ENCODE measurements around the gene PROM1. TPM values are rescaled to one million over a fixed set of nuclear protein-coding genes. Genes with fewer than 3 reads are reported as not detected.
A peak's percentile ranks its signal among the peaks of the same experiment; 100 is the strongest.

PROM1 gene
- total and polyA plus RNA-seq, 8 donors: 19.7 to 51.6 (median 22.2) TPM

GRCh38 chr4:16089156-16089555 lies 5.3 kb upstream of the PROM1 start:
- TF ChIP-seq, protein P1, sequence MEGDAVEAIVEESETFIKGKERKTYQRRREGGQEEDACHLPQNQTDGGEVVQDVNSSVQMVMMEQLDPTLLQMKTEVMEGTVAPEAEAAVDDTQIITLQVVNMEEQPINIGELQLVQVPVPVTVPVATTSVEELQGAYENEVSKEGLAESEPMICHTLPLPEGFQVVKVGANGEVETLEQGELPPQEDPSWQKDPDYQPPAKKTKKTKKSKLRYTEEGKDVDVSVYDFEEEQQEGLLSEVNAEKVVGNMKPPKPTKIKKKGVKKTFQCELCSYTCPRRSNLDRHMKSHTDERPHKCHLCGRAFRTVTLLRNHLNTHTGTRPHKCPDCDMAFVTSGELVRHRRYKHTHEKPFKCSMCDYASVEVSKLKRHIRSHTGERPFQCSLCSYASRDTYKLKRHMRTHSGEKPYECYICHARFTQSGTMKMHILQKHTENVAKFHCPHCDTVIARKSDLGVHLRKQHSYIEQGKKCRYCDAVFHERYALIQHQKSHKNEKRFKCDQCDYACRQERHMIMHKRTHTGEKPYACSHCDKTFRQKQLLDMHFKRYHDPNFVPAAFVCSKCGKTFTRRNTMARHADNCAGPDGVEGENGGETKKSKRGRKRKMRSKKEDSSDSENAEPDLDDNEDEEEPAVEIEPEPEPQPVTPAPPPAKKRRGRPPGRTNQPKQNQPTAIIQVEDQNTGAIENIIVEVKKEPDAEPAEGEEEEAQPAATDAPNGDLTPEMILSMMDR (IDR thresholded peaks at IDR 0.05): no peak
- H3K27me3 ChIP-seq: no peaks in the 10 kb centered on the region
- DNase-seq (no peak), ATAC-seq (no peak), FAIRE-seq (no peak)
- no peaks in the 10 kb centered on the region for H3K4me1 ChIP-seq
- intact Hi-C loops (cut with DNase I): no loop called here
- H3K36me3 ChIP-seq: no peaks in the 10 kb centered on the region
- H3K27ac ChIP-seq: no peak overlapping the region
- WGBS, 2 donors: 93 to 97% methylated on average over 3 of the region's 3 CpGs
- no peak overlapping the region for H3K4me3 ChIP-seq
- H3K9me3 ChIP-seq: no peaks in the 10 kb centered on the region

GRCh38 chr4:16088601-16089000 lies 4.8 kb upstream of the PROM1 start:
- Histone ChIP-seq H3K27me3 (no peaks in the 10 kb centered on the region), H3K4me1 (no peaks in the 10 kb centered on the region)
- ATAC-seq: no peak

GRCh38 chr4:16085822-16086221 lies 2.0 kb upstream of the PROM1 start:
- no peaks in the 10 kb centered on the region for H3K9me3 ChIP-seq
- FAIRE-seq: no peak

More at GRCh38 chr4:16088601-16089000, 4.8 kb upstream of the PROM1 start:
- no peak for DNase-seq
- WGBS, 2 donors: 84 to 92% methylated on average over 2 of the region's 2 CpGs
- no peak overlapping the region for H3K27ac ChIP-seq
- H3K36me3 ChIP-seq: no peaks in the 10 kb centered on the region
- intact Hi-C loops (cut with DNase I): no loop called here
- FAIRE-seq: no peak
- H3K9me3 ChIP-seq: no peaks in the 10 kb centered on the region
- TF ChIP-seq, protein P1 (IDR thresholded peaks at IDR 0.05): no peak
- no peak overlapping the region for H3K4me3 ChIP-seq

GRCh38 chr4:16082426-16083240 lies 1.2 kb downstream of the PROM1 start:
- ATAC-seq (peak; percentile 52 to 64 (median 58)), DNase-seq (peak; percentile 20 to 80 (median 47)), FAIRE-seq (no peak)
- H3K9me3 ChIP-seq: no peaks in the 10 kb centered on the region
- WGBS, 2 donors: 1 to 2% methylated on average over 50 to 60 of the region's 60 CpGs
- intact Hi-C loops (cut with DNase I): no loop called here
- H3K4me3 ChIP-seq: peak overlapping the region; percentile 3 to 58 (median 34)
- H3K27me3 ChIP-seq: no peaks in the 10 kb centered on the region
- TF ChIP-seq, protein P1 (IDR thresholded peaks at IDR 0.05): no peak
- no peaks in the 10 kb centered on the region for H3K4me1 ChIP-seq
- peak overlapping the region; percentile 48 to 78 (median 70) for H3K27ac ChIP-seq
- no peaks in the 10 kb centered on the region for H3K36me3 ChIP-seq

More at GRCh38 chr4:16085822-16086221, 2.0 kb upstream of the PROM1 start:
- DNase-seq: no peak
- H3K27me3 ChIP-seq: no peaks in the 10 kb centered on the region
- TF ChIP-seq, protein P1 (IDR thresholded peaks at IDR 0.05): no peak
- no peak for ATAC-seq
- WGBS, 2 donors: 90 to 97% methylated on average over 2 of the region's 2 CpGs
- no peaks in the 10 kb centered on the region for H3K36me3 ChIP-seq
- intact Hi-C loops (cut with DNase I): no loop called here
- H3K4me1 ChIP-seq: no peaks in the 10 kb centered on the region
- H3K4me3 ChIP-seq: no peak overlapping the region
- H3K27ac ChIP-seq: no peak overlapping the region

- Histone ChIP-seq H3K4me1 (no peaks in the 10 kb centered on the region), H3K4me3 (peak overlapping the region; percentile 3 to 58 (median 34)), H3K27me3 (no peaks in the 10 kb centered on the region), H3K36me3 (no peaks in the 10 kb centered on the region), H3K9me3 (no peaks in the 10 kb centered on the region), H3K27ac (peak overlapping the region in 3 of 4 donors; percentile 48 to 78 (median 72))
- TF ChIP-seq, protein P1 (IDR thresholded peaks at IDR 0.05): no peak
- no peak for ATAC-seq
- 21 to 25% methylated on average over 17 of the region's 17 CpGs for WGBS, 2 donors
- no peak for FAIRE-seq
- DNase-seq: no peak
- intact Hi-C loops (cut with DNase I): no loop called here
These were observed 1.8 kb downstream of the PROM1 start for GRCh38 chr4:16082041-16082425.
